NCI-H345 treated with DMSO at 0.1 percent for 48 hours (cell line): ENCODE measurements around the gene BTBD9.

Experiments
- DNase-seq: peaks from one replicate; lab custom pipeline; 2025; ENCODE audit not compliant: unreplicated experiment; lab: John Stamatoyannopoulos, UW

BTBD9 gene

GRCh38 chr6:38168699-38169098 lies 471.0 kb downstream of the BTBD9 start:
- DNase-seq = no peak

GRCh38 chr6:38168126-38168525 lies 471.6 kb downstream of the BTBD9 start:
- DNase-seq = no peak

GRCh38 chr6:38167598-38167997 lies 472.1 kb downstream of the BTBD9 start:
- DNase-seq = no peak

GRCh38 chr6:38166411-38167240 lies 473.1 kb downstream of the BTBD9 start:
- DNase-seq = no peak

- DNase-seq = no peak
Observed at GRCh38 chr6:38164671-38165108, 475.0 kb downstream of the BTBD9 start.

- no peak for DNase-seq
Observed at GRCh38 chr6:38164131-38164481, 475.6 kb downstream of the BTBD9 start.

- DNase-seq = no peak
Observed at GRCh38 chr6:38163186-38164130, 476.3 kb downstream of the BTBD9 start.

- no peak for DNase-seq
Observed at GRCh38 chr6:38162493-38163185, 477.1 kb downstream of the BTBD9 start.

- DNase-seq = no peak
Observed at GRCh38 chr6:38161754-38162492, 477.8 kb downstream of the BTBD9 start.

GRCh38 chr6:38161331-38161730 lies 478.4 kb downstream of the BTBD9 start:
- DNase-seq = no peak

- no peak for DNase-seq
Observed at GRCh38 chr6:38160831-38161230, 478.9 kb downstream of the BTBD9 start.

- no peak for DNase-seq
Observed at GRCh38 chr6:38159596-38159995, 480.1 kb downstream of the BTBD9 start.

- DNase-seq = no peak
Observed at GRCh38 chr6:38158762-38159350, 480.9 kb downstream of the BTBD9 start.

GRCh38 chr6:38157905-38158304 lies 481.8 kb downstream of the BTBD9 start:
- DNase-seq = no peak

GRCh38 chr6:38156818-38157565 lies 482.7 kb downstream of the BTBD9 start:
- DNase-seq = no peak

GRCh38 chr6:38155621-38156204 lies 484.0 kb downstream of the BTBD9 start:
- DNase-seq = no peak

GRCh38 chr6:38155144-38155543 lies 484.6 kb downstream of the BTBD9 start:
- DNase-seq = no peak

- DNase-seq = no peak
Observed at GRCh38 chr6:38154731-38155130, 485.0 kb downstream of the BTBD9 start.

GRCh38 chr6:38153798-38154345 lies 485.9 kb downstream of the BTBD9 start:
- DNase-seq = no peak
